Liver (tissue), 9 donors: ENCODE data around the gene SLC17A7. TPM values are rescaled to one million over a fixed set of nuclear protein-coding genes. Genes with fewer than 3 reads are reported as not detected.

Experiments
- DNase-seq: peaks from one replicate; pipeline ENCODE4 v3.0.0-alpha.2; 2017; ENCODE audit warnings: low spot score
- H3K27ac ChIP-seq, 2 donors: one replicate each; pipeline ENCODE4 v1.7.0; 2013; ENCODE audit warnings: inconsistent platforms in 2 of 2, low read length in 2 of 2, control low read depth in 1 of 2, low read depth in 1 of 2, mild to moderate bottlenecking in 1 of 2
- H3K27me3 ChIP-seq, 4 donors: one replicate each; pipeline versions ENCODE4 v1.6.1 to v1.7.0; 2013; ENCODE audit warnings: low read length in 3 of 4, inconsistent platforms in 1 of 4, mild to moderate bottlenecking in 1 of 4, moderate library complexity in 1 of 4; ENCODE audit not compliant: control insufficient read depth in 4 of 4, insufficient read depth in 4 of 4
- H3K36me3 ChIP-seq, 4 donors: one replicate each; pipeline versions ENCODE4 v1.6.1 to v1.7.0; 2013; ENCODE audit warnings: low read length in 3 of 4, mild to moderate bottlenecking in 3 of 4, low read depth in 1 of 4, moderate library complexity in 1 of 4; ENCODE audit not compliant: control insufficient read depth in 4 of 4, insufficient read depth in 3 of 4
- H3K4me1 ChIP-seq, 4 donors: one replicate each; pipeline versions ENCODE4 v1.6.1 to v1.7.0; 2013; ENCODE audit warnings: low read length in 3 of 4, mild to moderate bottlenecking in 3 of 4, moderate library complexity in 1 of 4; ENCODE audit not compliant: control insufficient read depth in 4 of 4, insufficient read depth in 4 of 4
- H3K4me3 ChIP-seq, 3 donors: one replicate each; pipeline versions ENCODE4 v1.6.1 to v1.7.0; 2013; ENCODE audit warnings: low read length in 3 of 3, control low read depth in 1 of 3, low read depth in 1 of 3, mild to moderate bottlenecking in 1 of 3
- H3K9ac ChIP-seq, 2 donors: one replicate each; pipeline ENCODE4 v1.7.0; 2013; ENCODE audit warnings: low read length in 2 of 2, mild to moderate bottlenecking in 2 of 2, moderate library complexity in 2 of 2, control low read depth in 1 of 2, low read depth in 1 of 2
- H3K9me3 ChIP-seq, 4 donors: one replicate each; pipeline versions ENCODE4 v1.6.1 to v1.7.0; 2013; ENCODE audit warnings: low read length in 3 of 4; ENCODE audit not compliant: control insufficient read depth in 4 of 4
- CTCF ChIP-seq: fragments of 150-350 bp; IDR thresholded peaks from 2 replicates; pipeline ENCODE4 v1.5.1; 2017; ENCODE audit warnings: improper control_type of control experiment, low read depth, low read length; ENCODE audit not compliant: missing input control
- EGR1 ChIP-seq, 2 donors: IDR thresholded peaks; 2 replicates each; pipeline ENCODE4 v1.6.1; 2016 to 2018; ENCODE audit warnings: antibody characterized with exemption in 2 of 2, low read depth in 2 of 2
- FOXA2 ChIP-seq: IDR thresholded peaks from 2 replicates; pipeline ENCODE4 v1.6.1; 2016; ENCODE audit warnings: antibody characterized with exemption
- GABPA ChIP-seq, 2 donors: IDR thresholded peaks in 1 of 2; conservative IDR thresholded peaks in 1 of 2; 2 replicates each; pipeline ENCODE4 v1.6.1; 2016; ENCODE audit warnings: antibody characterized with exemption in 2 of 2, mild to moderate bottlenecking in 1 of 2, moderate library complexity in 1 of 2
- HNF4A ChIP-seq, 2 donors: conservative IDR thresholded peaks; 2 replicates each; pipeline ENCODE4 v1.6.1; 2016; ENCODE audit warnings: antibody characterized with exemption in 2 of 2, mild to moderate bottlenecking in 2 of 2
- MAX ChIP-seq: IDR thresholded peaks from 2 replicates; pipeline ENCODE4 v1.6.1; 2016; ENCODE audit warnings: antibody characterized with exemption
- RAD21 ChIP-seq, 2 donors: IDR thresholded peaks; 2 replicates each; pipeline ENCODE4 v1.6.1; 2016; ENCODE audit warnings: antibody characterized with exemption in 2 of 2, mild to moderate bottlenecking in 2 of 2
- TAF1 ChIP-seq: conservative IDR thresholded peaks from 2 replicates; pipeline ENCODE4 v1.6.1; 2016; ENCODE audit warnings: antibody characterized with exemption, mild to moderate bottlenecking
- YY1 ChIP-seq: IDR thresholded peaks from 2 replicates; pipeline ENCODE4 v1.6.1; 2016; ENCODE audit warnings: antibody characterized with exemption, mild to moderate bottlenecking
- ZBTB33 ChIP-seq: IDR thresholded peaks from 2 replicates; pipeline ENCODE4 v1.6.1; 2016; ENCODE audit warnings: antibody characterized with exemption
- WGBS: extraction: QIAGEN DNeasy Blood & Tissue Kit; methylation state at CpG from one replicate; pipeline ENCODE4 v1.1.7; 2013; 5-methylcytosine and 5-hydroxymethylcytosine counted together
- polyA plus RNA-seq, 2 donors: library from polyadenylated mRNA; stranded (reverse) in 1 of 2; unstranded in 1 of 2; fragments of 200-250 nt in 1 of 2; fragments of >200 nt in 1 of 2; fragmentation: Nextera tagmentation in 1 of 2; extraction: Ambion mirVana in 1 of 2; gene quantifications; one replicate each; pipeline versions ENCODE4 v1.2.1 to v1.2.3, GENCODE V29; 2013 to 2015
- total RNA-seq, 2 donors: library from RNA; depleted of rRNA; stranded (reverse); fragments of >200 nt; gene quantifications; one replicate each; pipeline ENCODE4 v1.2.3, GENCODE V29; 2014
- donor health status: healthy.
- donor health status: healthy.
- donor health status: healthy.
- donor health status: healthy.
- donor health status: healthy.

The SLC17A7 gene
- total and polyA plus RNA-seq, 4 donors = 0.06 to 0.08 TPM; not detected in 2

GRCh38 chr19:49490287-49491029 is 49.1 kb upstream of the SLC17A7 start:
- Histone ChIP-seq H3K4me3 (no peak overlapping the region), H3K27ac (no peak overlapping the region), H3K4me1 (peaks cover 0 to 21% (median 16%) of the 10 kb centered on the region in 4 donors), H3K9ac (no peak overlapping the region), H3K9me3 (no peaks in the 10 kb centered on the region), H3K27me3 (no peaks in the 10 kb centered on the region), H3K36me3 (peaks cover 15 to 37% (median 33%) of the 10 kb centered on the region in 4 donors)
- TF ChIP-seq EGR1 (IDR thresholded peaks at IDR 0.05; ENCODE audit: low read depth in 2 of 2) (no peak), MAX (no peak)
- no peak for DNase-seq
- 91% methylated on average over 27 of the region's 27 CpGs for WGBS

GRCh38 chr19:49489601-49490167 is 48.4 kb upstream of the SLC17A7 start:
- Histone ChIP-seq H3K9ac (no peak overlapping the region), H3K36me3 (peaks cover 15 to 37% (median 33%) of the 10 kb centered on the region in 4 donors), H3K9me3 (no peaks in the 10 kb centered on the region), H3K4me1 (peaks cover 0 to 21% (median 16%) of the 10 kb centered on the region in 4 donors), H3K27me3 (no peaks in the 10 kb centered on the region), H3K4me3 (peak overlapping the region in 1 of 3 donors; percentile 98), H3K27ac (no peak overlapping the region)
- 72% methylated on average over 15 of the region's 15 CpGs for WGBS
- no peak for TF ChIP-seq MAX
- no peak for TF ChIP-seq FOXA2
- no peak for TF ChIP-seq GABPA (IDR thresholded peaks at IDR 0.05 in 1 of 2, conservative IDR thresholded peaks at IDR 0.05 in 1 of 2)
- TF ChIP-seq YY1 = no peak
- no peak for TF ChIP-seq RAD21 (IDR thresholded peaks at IDR 0.05)
- no peak for TF ChIP-seq HNF4A (conservative IDR thresholded peaks at IDR 0.05)
- no peak for TF ChIP-seq CTCF
- no peak for TF ChIP-seq ZBTB33
- TF ChIP-seq TAF1 = no peak
- no peak for DNase-seq
